HG02943 (cell line): ENCODE results near the gene NMD3.

Experiments used
- ATAC-seq: cut with Tn5 transposase; IDR thresholded peaks from one replicate; pipeline ENCODE4 v1.9.1; 2021; ENCODE audit warnings: mild to moderate bottlenecking, low read depth, moderate library complexity; ENCODE audit not compliant: unreplicated experiment

NMD3 gene

DNA sequence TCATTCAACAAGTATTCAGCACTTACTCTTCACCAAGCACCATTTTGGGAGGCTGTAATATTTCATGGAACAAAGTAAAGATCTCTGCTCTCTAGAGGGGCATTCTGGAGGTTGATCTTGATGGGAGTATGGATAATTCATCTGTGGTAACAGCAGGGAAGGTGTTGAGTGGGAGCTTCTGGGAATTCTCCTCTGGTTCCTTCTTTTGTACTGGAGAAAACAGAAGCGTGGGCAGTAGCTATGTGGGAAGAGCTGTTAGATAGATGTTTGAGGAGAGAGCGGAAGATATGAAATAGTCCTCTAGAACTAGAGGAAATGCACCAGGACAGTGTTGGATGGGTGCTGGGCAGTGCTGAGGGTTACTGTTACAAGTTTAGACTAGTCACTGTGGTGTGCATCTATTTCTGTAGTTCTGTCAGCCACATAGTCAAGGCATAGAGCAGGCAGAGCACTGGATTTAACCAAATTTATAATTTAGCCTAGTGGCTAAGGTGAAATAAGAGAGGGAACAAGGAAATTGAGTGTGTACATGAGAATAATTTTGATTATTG, 9.6 kb downstream of the NMD3 start:
- no peak for ATAC-seq

DNA sequence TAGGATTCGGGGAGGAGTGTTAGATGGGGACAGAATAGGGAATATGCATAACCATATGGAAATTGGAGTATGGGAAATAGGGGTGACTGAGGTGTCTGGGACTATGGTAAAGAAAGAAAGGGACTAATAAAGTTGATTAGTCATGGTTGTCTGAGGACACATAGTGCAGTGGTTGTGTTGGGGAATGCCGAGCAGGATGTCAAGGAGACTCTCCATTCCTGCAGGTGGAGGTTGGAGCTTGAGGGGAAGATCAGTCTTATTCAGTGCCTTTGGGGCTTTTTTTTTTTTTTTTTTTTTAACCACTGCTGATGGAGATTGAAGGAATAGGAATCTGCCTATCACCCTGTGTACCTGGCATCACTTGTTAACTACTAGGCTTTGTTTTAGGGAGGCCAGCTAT, 10.8 kb downstream of the NMD3 start:
- no peak for ATAC-seq

DNA sequence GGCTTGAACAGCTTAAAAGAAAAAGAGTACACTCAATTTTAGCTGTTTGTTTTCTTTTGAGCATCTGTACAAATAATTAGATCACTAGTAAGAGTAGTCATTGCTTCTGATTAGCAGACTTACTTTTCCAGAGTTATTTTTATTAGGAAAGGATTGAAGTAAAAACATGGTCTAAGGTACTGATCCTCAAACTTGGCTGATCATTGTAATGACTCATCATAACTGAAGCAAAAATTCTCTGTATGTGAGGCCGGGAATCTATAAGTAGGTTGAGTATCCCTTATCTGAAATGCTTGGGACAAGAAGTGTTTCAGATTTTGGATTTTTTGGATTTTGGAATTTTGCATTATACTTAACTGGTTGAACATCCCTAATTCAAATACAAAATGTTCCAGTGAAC, 12.4 kb downstream of the NMD3 start:
- ATAC-seq: no peak

DNA sequence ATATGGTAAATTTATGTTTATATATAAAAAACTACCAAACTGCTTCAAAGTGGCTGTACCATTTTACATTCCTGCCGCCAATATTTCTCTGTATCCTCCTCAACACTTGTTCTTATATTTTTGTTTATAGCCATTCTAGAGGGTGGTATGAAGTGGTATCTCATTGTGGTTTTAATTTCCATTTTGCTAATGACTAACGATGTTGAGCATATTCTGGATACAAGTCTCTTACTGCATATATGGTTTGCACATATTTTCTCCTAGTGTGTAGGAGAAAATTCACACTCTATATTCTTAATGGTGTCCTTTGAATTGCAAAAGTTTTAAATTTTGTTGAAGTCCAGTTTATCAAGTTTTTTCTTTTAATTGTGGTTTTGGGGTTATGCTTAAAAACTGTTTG, 15.1 kb downstream of the NMD3 start:
- ATAC-seq: no peak

DNA sequence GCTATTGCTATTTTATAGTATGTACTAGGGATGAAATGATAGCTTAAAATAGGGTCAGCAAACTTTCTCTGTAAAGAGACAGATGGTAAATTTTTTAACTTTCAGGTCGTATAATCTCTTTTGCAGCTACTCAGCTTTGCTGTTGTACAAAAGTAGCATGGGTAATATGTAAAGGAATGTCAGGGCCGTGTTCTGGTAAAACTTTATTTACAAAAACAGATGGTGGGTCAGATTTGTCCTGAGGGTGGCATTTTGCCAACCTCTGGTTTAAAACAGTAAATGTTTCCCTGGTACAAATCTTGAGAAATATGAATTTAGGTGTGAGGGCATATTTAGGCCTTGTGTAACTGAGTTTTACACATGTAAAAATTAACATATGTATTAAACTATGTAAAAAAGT, 18.6 kb downstream of the NMD3 start:
- no peak for ATAC-seq

- no peak for ATAC-seq
Measured at GRCh38 chr3:161244538-161244937, 23.4 kb downstream of the NMD3 start.

DNA sequence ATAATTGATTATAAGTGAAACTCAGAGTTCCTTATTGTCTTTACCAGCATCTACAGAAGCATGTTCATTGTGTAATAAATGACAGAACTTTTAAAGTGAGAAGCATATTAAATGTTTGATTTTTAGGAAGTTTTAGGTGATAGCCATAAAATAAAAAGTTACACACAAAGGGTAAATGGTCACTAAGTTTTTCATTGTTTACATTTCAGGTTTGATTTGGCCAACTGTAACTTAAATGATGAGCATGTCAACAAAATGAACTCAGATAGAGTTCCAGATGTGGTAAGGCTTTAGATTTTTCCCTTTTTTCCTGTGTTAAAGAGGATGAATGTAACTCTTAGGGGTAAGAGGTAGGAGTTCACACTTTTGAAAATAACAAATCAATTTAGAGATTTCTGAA, 25.9 kb downstream of the NMD3 start:
- ATAC-seq: no peak

- ATAC-seq: no peak
Measured at GRCh38 chr3:161250116-161250515, 29.0 kb downstream of the NMD3 start.

- no peak for ATAC-seq
Measured at GRCh38 chr3:161251716-161252115, 30.6 kb downstream of the NMD3 start.

- no peak for ATAC-seq
Measured at GRCh38 chr3:161252143-161252542, 31.0 kb downstream of the NMD3 start.

GRCh38 chr3:161253711-161254110, 32.6 kb downstream of the NMD3 start:
- ATAC-seq: no peak

DNA sequence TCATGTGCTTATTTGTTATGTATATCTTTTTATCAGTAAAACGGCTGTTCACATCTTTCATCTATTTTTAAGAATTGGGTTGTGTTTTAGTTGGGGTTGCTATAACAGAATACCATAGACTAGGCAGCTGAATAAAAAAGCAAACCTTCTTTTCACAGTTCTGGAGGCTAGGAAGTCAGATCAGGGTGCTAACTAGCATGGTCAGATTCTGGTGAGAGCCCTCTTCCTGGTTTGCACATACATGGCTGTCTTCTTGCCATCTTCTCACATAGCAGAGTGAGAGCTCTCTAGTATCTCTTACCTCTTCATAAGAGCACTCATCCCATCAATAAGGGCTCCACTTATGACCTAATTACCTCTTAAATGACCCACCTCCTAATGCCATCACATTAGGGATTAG, 33.8 kb downstream of the NMD3 start:
- ATAC-seq: no peak

DNA sequence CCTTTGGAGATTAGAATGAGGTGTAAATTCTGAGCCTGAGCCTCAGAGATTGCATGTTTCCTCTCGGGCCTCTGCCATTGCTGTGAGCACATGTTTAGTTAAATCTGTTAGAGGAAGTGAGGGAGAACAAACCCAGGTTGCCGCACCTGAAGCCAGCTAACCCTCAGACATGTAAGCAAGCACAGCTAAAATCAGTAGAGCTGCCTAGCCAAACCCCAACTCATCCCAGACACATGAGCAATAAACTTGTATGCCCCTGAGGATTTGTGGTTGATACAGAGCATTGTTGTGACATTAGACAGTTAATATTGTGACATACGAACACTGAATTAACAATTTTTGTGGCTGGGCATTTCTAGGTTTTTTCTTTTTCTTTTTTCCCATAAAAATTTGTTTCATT, 41.9 kb downstream of the NMD3 start:
- no peak for ATAC-seq

GRCh38 chr3:161264852-161265251, 43.7 kb downstream of the NMD3 start:
- no peak for ATAC-seq

DNA sequence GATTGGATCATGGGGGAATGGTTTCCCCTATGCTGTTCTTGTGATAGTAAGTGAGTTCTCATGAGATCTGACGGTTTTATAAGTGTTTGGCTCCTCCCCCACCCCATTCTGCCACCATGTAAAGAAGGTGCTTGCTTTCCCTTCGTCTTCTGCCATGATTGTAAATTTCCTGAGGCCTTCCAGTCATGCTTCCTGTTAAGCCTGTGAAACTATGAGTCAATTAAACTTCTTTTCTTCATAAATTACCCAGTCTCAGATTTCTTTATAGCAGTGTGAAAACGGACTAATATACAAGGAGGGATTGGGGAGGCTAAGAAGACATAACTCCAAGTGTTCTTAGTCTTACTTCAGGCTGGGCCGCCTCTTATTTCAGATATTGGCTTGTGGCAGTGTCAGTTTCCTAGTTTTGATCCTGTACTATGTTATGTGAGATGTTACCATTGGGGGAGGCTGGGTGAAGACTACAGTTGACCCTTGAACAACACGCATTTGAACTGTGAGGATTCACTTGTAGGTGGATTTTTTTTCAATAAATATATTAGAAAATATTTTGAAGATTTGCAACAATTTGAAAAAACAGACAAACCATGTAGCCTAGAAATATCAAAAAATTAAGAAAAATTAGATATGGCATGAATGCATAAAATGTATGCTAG, 44.9 kb downstream of the NMD3 start:
- ATAC-seq: no peak

- ATAC-seq: no peak
Measured at GRCh38 chr3:161266731-161267150, 45.6 kb downstream of the NMD3 start.

GRCh38 chr3:161267646-161268045, 46.5 kb downstream of the NMD3 start:
- no peak for ATAC-seq

DNA sequence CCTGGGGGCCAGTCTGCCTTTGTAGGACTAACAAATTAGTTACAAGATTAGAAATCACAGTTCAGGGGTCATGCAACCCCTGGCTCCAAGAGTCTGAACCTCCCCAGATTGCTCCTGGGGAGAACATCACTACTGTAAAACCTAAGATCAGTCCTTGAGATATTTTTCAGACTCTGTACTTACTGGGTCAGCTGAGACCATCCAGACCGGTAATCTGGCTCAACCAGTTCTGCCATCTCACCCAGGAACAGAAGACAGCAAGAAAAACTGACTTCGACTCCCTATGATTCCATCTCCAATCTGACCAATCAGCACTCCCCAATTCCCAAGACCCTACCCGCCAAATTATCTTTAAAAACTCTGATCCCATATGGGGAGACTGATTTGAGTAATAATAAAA, 47.5 kb downstream of the NMD3 start:
- no peak for ATAC-seq

GRCh38 chr3:161270991-161271390, 49.9 kb downstream of the NMD3 start:
- no peak for ATAC-seq

DNA sequence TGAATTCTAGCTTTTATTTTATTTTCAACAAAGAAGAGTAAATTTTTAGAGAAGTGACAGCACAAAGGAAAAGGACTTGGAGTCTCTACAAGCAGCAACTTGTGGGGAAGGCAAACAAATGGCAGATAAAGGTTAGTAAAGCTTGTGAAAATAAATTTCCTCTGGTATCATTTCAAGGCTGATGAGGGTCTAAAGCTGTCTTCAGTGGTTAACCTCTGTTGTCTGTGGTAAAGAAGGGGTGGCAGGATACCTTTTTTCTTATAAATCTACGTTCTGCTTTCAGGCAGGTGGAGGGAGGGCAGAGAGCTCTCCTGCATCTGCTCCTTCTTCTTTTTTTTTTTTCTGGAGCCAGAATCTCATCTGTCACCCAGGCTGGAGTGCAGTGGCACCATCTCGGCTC, 50.5 kb downstream of the NMD3 start:
- ATAC-seq: no peak

DNA sequence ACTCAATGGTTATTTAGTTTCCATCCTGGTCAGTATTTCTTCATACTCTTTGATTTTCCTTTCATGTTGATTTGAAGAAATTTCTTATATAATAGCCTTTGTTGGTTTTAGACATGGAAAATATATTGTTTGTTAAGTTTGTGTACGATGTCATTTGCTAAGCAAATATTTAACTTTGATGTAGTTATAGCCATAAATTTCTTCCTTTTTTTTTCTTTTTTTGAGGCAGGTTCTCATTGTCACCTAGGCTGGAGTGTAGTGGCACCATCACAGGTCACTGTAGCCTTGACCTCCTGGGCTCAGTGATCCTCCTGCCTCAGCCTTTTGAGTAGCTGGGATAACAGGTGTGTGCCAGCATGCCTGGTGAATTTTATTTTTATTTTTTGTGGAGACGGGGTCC, 51.4 kb downstream of the NMD3 start:
- no peak for ATAC-seq

DNA sequence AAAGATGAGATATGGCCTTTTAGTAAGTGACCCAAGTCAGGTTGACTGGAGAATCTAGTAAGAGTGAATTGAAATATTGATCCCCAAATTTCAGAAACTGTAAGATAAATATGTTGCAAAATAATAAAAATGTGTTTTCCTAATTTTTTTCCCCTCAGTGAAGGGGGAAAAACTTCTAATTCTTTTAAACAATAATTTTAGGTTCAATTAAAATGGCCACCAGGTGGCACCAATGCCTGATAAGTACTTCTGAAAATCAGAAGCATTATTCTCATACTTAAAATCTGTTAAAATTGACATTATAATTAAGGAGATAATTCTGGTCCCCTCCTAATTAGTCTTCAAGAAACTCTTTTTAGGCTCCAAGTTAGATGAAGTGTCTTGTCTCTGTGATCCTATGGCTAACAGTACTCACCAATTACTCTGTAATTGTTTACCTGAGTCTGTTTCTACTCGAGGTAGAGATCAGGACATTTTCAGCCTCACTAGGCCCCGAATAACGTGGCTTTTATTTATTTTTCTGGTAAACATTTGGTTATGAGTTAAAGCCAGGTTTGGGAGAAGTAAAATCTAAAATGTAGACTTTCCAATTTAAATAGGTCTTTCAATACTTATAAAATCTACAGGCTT, 52.6 kb downstream of the NMD3 start:
- ATAC-seq: no peak
